Stimulated activated CD4-positive, alpha-beta T cell treated with anti-CD3 and anti-CD28 coated beads, Interleukin-2, amount 100 ng/mL, for 4 hours (primary cell): ENCODE measurements around the gene GOLGA8J.
"Not testable (repeated sequence)": the region's sequence is repeated elsewhere in the genome, so short reads cannot be mapped to it uniquely, and the experiment has no call there.

Source experiments
- DNase-seq: peaks from one replicate; pipeline ENCODE4 v3.0.0-alpha.2; 2020; ENCODE audit warnings: low read depth

GOLGA8J gene

DNA sequence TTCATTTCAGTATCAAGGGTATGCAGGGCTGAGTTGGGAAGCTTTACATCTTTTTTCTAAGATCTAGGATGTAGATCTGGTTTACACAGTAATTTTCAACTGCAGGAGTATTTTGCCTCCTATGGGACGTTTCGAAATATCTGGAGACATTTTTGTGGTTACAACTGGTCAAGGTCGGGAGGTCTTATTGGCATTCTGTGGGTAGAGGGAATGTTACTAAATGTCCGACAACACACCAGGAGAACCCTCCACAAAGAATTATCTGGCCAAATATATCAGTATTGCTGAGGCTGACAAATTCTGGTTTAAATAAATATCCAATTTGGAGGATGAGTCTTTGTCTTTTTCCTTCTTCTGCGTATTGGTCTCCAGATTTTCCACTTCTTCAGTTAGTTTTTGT is 1.9 kb upstream of the GOLGA8J start:
- not testable (repeated sequence) for DNase-seq

DNA sequence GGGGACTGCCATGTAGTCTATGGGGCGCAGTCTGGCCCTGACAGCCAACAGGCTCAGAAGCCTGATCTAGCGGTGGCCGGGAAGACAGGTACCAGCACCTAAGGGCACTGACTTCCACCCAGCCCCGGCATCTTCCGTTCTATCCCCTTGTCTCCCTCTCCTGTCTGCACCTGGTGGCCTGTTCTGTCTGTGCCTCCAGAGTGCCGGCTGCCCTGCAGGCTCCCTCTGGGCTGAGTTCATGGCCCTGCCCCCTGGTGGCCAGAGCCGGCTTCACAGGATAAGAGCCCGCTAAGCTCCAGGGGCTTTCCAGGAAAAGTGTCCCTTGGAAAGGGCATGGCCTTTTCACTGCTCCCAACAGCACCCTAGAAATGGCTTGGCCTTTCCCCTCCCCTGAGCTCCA is 15.1 kb downstream of the GOLGA8J start:
- DNase-seq: not testable (repeated sequence)

DNA sequence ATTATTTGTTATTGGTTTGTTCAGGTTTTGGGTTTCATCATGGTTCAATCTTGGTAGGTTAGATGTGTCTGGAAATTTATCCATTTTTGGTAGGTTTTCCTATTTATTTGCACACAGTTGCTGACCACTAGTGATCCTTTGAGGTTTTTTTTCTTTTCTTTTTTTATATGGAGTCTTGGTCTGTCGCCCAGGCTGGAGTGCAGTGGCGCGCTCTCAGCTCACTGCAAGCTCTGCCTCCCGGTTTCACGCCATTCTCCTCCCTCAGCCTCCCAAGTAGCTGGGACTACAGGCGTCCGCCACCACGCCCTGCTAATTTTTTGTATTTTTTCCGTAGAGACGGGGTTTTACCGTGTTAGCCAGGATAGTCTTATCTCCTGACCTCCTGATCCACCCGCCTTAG is 20.1 kb downstream of the GOLGA8J start:
- DNase-seq: not testable (repeated sequence)

DNA sequence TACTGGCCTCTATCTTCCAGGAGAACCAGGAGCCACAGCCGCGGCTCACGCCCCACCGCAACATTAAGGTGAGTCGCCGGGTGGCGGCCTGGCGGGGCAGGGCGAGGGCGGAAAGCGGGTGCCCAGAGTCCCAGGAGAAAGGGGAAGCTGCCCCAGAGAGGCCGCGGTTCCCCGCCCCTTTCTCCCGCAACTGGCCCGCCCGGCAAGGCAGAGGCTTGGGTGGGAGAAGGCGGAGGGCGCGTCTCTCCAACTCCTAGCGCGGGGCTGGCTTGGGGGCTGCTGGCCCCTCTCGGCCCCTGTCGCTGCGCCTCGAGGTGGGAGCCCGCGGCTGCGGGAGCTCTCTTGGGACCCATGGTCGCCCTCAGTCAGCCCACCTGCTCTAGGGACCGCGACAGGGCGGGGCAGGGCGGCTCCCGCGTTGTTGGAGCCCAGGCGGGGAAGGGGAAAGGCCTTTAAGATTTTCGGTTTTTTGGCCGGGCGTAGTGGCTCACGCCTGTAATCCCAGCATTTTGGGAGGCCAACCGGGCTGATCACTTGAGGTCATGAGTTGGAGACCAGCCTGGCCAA is 21.3 kb downstream of the GOLGA8J start:
- not testable (repeated sequence) for DNase-seq

DNA sequence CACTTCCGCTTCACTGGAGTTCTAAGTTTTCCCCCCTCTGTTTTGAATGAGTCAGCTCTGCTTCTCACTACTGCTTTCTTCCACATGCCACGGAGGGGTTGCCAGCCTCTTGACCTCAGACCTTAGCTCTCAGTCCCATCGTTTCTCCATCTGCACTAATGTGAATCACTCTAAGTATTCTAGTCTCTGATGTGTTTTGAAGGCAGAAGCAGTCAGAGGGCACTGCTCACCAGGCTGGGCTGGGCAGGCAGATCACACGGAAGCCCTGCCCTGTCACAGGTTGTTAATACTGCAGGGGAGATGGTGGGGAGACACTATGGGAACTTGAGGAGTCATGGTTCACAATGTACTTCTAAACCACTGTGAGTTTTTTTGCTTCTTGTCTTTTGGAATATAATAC is 27.8 kb downstream of the GOLGA8J start:
- not testable (repeated sequence) for DNase-seq

DNA sequence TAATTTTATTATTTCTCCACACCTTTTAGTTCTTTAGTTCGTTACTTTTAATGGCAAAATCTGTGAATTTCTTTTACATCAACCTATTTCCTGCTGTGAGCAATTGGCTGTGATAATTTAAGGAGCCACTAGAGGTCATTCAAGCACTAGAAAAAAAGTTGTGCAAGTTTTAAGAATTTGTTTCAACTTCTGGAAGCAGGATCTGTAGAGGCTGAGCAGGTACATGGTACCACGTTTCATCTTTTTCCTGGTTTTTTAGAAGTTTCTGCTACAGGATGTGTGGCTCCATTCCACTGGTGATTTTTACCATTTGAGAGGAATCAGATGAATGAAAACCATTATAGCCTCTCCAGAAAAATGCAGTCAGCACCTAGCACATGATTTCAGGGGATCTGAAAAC is 47.3 kb downstream of the GOLGA8J start:
- DNase-seq: not testable (repeated sequence)

DNA sequence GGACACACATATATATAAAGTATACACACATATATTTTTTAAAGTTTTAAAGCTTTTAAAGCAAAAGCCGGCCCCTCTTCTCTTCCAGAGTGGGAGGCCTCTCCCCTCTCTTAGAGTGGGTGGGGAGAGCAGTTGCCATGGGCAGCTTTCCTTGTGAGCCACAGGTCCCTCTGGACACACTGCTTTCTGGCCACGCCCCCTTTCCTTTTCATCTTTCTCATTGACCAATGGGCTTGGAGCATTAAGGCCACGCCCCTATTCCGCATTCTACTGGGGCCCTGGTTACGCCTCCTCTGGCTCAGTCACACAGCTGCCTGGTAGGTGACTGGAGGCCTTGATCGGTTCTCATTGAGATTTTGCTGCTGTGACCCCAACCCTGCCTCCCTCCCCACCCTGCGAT is 52.0 kb downstream of the GOLGA8J start, which contains the start of gene GOLGA8T:
TSS of gene GOLGA8T (plus strand) at position 301 of the 400 bp plus-strand sequence. CDS start at position 399, 98 bp downstream.
- DNase-seq: not testable (repeated sequence)
